ENCODE measurements around the gene EIF3K. TPM values are rescaled to one million over a fixed set of nuclear protein-coding genes. Genes with fewer than 3 reads are reported as not detected.
"Not testable (repeated sequence)": the region's sequence is repeated elsewhere in the genome, so short reads cannot be mapped to it uniquely, and the experiment has no call there.

The EIF3K gene
- total RNA-seq, 1 donor from 2014 or later, result 735 TPM

- no peak for DNase-seq
Measured at GRCh38 chr19:38619361-38620174, 580 bp downstream of the EIF3K start.

- DNase-seq, result no peak
Measured at GRCh38 chr19:38624822-38625221, 5.8 kb downstream of the EIF3K start.

GRCh38 chr19:38626401-38626800 lies 7.4 kb downstream of the EIF3K start:
- DNase-seq, result no peak

- no peak for DNase-seq
Measured at GRCh38 chr19:38629568-38629967, 10.6 kb downstream of the EIF3K start.

GRCh38 chr19:38631301-38631700 lies 12.3 kb downstream of the EIF3K start:
- DNase-seq, result not testable (repeated sequence)

GRCh38 chr19:38631811-38632475 lies 13.0 kb downstream of the EIF3K start:
- not testable (repeated sequence) for DNase-seq

- no peak for DNase-seq
Measured at GRCh38 chr19:38632476-38633213, 13.7 kb downstream of the EIF3K start.

- peak; percentile 76 for DNase-seq
Measured at GRCh38 chr19:38634757-38635482, 15.9 kb downstream of the EIF3K start.

- DNase-seq, result no peak
Measured at GRCh38 chr19:38635483-38636399, 16.8 kb downstream of the EIF3K start.

- no peak for DNase-seq
Measured at GRCh38 chr19:38638461-38638860, 19.5 kb downstream of the EIF3K start.

- no peak for DNase-seq
Measured at GRCh38 chr19:38639679-38640078, 20.7 kb downstream of the EIF3K start.

GRCh38 chr19:38640368-38640767 lies 21.4 kb downstream of the EIF3K start:
- DNase-seq, result peak; percentile 73

GRCh38 chr19:38642176-38642575 lies 23.2 kb downstream of the EIF3K start:
- no peak for DNase-seq

GRCh38 chr19:38644719-38645118 lies 25.7 kb downstream of the EIF3K start:
- no peak for DNase-seq

GRCh38 chr19:38647368-38647965 lies 28.5 kb downstream of the EIF3K start, which contains the start of gene ACTN4:
Gene ACTN4 (plus strand): TSS chr19:38647649. CDS start chr19:38647746, 97 bp downstream.
- DNase-seq, result peak; percentile 98

GRCh38 chr19:38647966-38648768 lies 29.2 kb downstream of the EIF3K start:
- DNase-seq, result peak; percentile 36

- peak; percentile 20 for DNase-seq
Measured at GRCh38 chr19:38648769-38649304, 29.8 kb downstream of the EIF3K start.

GRCh38 chr19:38649305-38650171 lies 30.6 kb downstream of the EIF3K start:
- DNase-seq, result peak; percentile 53
